ENCODE measurements around the gene OR2T1. TPM values are rescaled to one million over a fixed set of nuclear protein-coding genes. Genes with fewer than 3 reads are reported as not detected.

OR2T1 gene
- total RNA-seq: not detected in 2 replicates
- long read RNA-seq: 0 reads

DNA sequence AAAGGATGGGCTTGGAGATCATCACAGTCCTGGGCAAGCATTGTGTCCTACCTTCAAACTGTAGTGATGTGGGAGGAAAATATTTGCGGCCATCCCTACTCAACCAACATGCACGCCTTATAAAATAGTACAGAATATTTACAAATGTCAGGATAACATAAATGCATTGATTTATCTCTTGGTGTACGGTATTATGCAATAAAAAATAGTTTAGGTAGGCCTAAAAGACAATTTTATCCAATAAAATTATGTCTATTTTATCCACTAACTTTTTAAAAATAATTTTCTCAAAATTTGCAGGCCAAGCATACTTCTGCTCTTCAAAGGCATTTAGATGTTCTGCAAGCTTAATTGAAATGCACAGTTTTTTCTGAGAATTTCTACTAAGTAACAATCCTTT is at the start of gene OR2T1:
Gene OR2T1, plus strand, starts transcription at position 301 of the 400 bp plus-strand sequence. CDS start 3,100 bp downstream, outside the sequence.
- peaks cover 44% of the 10 kb centered on the region for H3K9me3 Mint-ChIP-seq (ENCODE audit: low read depth)
- no peaks in the 10 kb centered on the region for H3K4me1 Mint-ChIP-seq (ENCODE audit: low read depth)
- H3K4me3 Mint-ChIP-seq (ENCODE audit: low read depth): no peak within 1 kb of the TSS
- TF ChIP-seq CTCF (IDR thresholded peaks at IDR 0.05; ENCODE audit: unreplicated experiment): no peak
- DNase-seq (ENCODE audit: low spot score, unreplicated experiment): no peak
- H3K27me3 Mint-ChIP-seq: no peaks in the 10 kb centered on the region
- peaks cover 5% of the 10 kb centered on the region for H3K36me3 Mint-ChIP-seq (ENCODE audit: insufficient read depth)
- no peak within 1 kb of the TSS for H3K27ac Mint-ChIP-seq

DNA sequence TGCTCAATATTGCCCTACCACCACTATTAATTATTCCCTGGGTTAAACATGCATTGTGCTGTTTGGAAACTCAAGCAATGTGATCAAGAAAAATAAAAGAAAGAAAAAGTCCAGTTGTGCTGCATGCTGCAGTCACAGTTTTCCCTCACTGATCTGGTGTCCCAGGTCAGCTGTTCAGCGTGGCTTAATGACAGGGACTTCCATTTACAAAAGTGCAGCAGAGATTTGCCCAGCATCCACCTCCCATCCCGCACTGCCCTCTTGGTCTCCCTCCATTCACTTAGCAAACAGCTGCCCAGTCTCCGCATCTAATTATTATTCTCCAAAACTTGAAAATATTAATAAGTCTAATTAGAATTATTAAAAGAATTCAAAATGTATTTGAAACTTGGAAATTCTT is 43.4 kb upstream of the OR2T1 start:
- Mint-ChIP-seq H3K9me3 (ENCODE audit: low read depth) (peaks cover 56% of the 10 kb centered on the region), H3K4me1 (ENCODE audit: low read depth) (no peaks in the 10 kb centered on the region), H3K27ac (no peak overlapping the region), H3K27me3 (no peaks in the 10 kb centered on the region), H3K4me3 (ENCODE audit: low read depth) (no peak overlapping the region), H3K36me3 (ENCODE audit: insufficient read depth) (no peaks in the 10 kb centered on the region)
- no peak for TF ChIP-seq CTCF (IDR thresholded peaks at IDR 0.05; ENCODE audit: unreplicated experiment)
- DNase-seq (ENCODE audit: low spot score, unreplicated experiment): no peak

DNA sequence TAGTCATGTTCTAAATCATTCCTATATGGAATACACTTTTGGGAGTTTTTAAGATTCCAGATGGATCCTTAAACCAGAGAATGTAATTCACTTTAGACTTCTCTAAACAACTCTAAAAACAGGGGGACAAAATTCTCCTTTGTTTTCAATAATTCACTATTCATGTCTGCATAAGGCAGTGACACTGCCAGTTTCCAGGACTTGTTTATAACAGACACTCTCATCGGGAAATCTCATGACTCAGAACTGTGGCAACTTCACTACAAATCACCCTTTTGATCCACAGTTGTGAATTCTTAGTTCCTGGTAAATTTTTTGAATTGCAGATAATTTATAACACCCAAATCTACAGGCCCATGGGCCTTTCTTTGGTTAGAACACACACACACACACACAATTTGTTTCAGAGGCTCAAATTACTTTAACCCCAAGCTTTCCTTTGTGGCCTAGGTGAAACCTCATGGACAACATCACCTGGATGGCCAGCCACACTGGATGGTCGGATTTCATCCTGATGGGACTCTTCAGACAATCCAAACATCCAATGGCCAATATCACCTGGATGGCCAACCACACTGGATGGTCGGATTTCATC is 41.6 kb upstream of the OR2T1 start, which contains the start of gene OR2T4:
Gene OR2T4, plus strand, starts transcription at position 545 of the 595 bp plus-strand sequence. Its CDS starts 0 bp downstream, at position 545.
- H3K4me3 Mint-ChIP-seq (ENCODE audit: low read depth): no peak within 1 kb of the TSS
- TF ChIP-seq CTCF (IDR thresholded peaks at IDR 0.05; ENCODE audit: unreplicated experiment): no peak
- H3K9me3 Mint-ChIP-seq (ENCODE audit: low read depth): peaks cover 68% of the 10 kb centered on the region
- no peaks in the 10 kb centered on the region for H3K4me1 Mint-ChIP-seq (ENCODE audit: low read depth)
- no peak for DNase-seq (ENCODE audit: low spot score, unreplicated experiment)
- H3K27me3 Mint-ChIP-seq: no peaks in the 10 kb centered on the region
- no peaks in the 10 kb centered on the region for H3K36me3 Mint-ChIP-seq (ENCODE audit: insufficient read depth)
- H3K27ac Mint-ChIP-seq: no peak within 1 kb of the TSS

GRCh38 chr1:248366609-248367008 is 36.2 kb upstream of the OR2T1 start:
- no peak for TF ChIP-seq CTCF (IDR thresholded peaks at IDR 0.05; ENCODE audit: unreplicated experiment)
- peaks cover 65% of the 10 kb centered on the region for H3K9me3 Mint-ChIP-seq (ENCODE audit: low read depth)
- no peaks in the 10 kb centered on the region for H3K36me3 Mint-ChIP-seq (ENCODE audit: insufficient read depth)

DNA sequence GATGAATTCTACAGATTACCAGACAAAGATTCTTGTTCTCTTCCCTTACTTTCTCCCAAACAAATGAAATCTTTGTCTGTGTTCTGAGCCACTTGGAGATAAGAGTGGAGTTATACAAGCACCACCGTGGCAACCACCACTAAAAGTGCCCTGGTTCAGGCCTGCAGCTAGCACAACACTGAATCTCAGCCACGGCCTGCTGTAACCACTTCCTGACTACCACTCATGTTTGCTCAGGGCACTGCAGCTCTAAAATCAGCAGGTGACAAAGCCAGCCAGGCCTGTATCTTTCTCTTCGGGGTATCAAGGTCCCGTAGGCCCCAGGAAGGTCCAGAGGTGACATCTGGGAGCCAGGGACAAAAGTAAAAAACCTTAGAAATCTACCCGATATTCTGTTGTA is 30.5 kb upstream of the OR2T1 start:
- no peak for TF ChIP-seq CTCF (IDR thresholded peaks at IDR 0.05; ENCODE audit: unreplicated experiment)
- H3K27ac Mint-ChIP-seq: no peak overlapping the region
- H3K27me3 Mint-ChIP-seq: no peaks in the 10 kb centered on the region
- H3K4me1 Mint-ChIP-seq (ENCODE audit: low read depth): no peaks in the 10 kb centered on the region
- no peak for DNase-seq (ENCODE audit: low spot score, unreplicated experiment)
- H3K9me3 Mint-ChIP-seq (ENCODE audit: low read depth): peaks cover 71% of the 10 kb centered on the region
- H3K36me3 Mint-ChIP-seq (ENCODE audit: insufficient read depth): no peaks in the 10 kb centered on the region
- no peak overlapping the region for H3K4me3 Mint-ChIP-seq (ENCODE audit: low read depth)

More at GRCh38 chr1:248366609-248367008, 36.2 kb upstream of the OR2T1 start:
- no peaks in the 10 kb centered on the region for H3K27me3 Mint-ChIP-seq
- H3K27ac Mint-ChIP-seq: no peak overlapping the region
- no peak for DNase-seq (ENCODE audit: low spot score, unreplicated experiment)
- H3K4me1 Mint-ChIP-seq (ENCODE audit: low read depth): no peaks in the 10 kb centered on the region
- no peak overlapping the region for H3K4me3 Mint-ChIP-seq (ENCODE audit: low read depth)
